8988T (cell line): ENCODE results near the gene SIT1.

ENCODE experiments used
- DNase-seq: peaks from one replicate; pipeline ENCODE4 v3.0.0; 2011

Gene SIT1, protein sequence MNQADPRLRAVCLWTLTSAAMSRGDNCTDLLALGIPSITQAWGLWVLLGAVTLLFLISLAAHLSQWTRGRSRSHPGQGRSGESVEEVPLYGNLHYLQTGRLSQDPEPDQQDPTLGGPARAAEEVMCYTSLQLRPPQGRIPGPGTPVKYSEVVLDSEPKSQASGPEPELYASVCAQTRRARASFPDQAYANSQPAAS

GRCh38 chr9:35650341-35651158 lies at the start of gene SIT1:
Gene SIT1 (minus strand): TSS chr9:35650931. CDS start chr9:35650853, 78 bp downstream.
- DNase-seq, result no peak

DNA sequence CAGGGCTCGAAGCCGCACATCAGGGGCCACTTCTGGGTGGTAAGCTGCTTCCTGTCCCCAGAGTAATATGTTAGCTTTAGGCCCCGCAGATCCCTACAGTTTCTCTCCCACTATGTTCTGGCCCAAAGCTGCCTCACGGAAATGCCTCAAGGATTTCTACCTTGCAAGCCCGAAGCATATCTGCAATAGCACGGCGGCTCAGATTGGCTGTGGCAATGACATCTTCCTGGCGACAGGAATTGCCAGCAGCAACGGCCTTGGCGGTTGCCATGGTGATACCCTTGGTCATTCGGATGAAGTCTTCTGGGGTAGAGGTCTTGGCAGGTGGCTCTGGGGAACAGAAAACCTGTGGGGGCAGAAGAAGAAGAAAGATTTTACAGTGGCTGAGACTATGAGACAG lies 49.3 kb upstream of the SIT1 start:
- DNase-seq, result no peak

GRCh38 chr9:35698231-35698630 lies 47.5 kb upstream of the SIT1 start:
- no peak for DNase-seq

DNA sequence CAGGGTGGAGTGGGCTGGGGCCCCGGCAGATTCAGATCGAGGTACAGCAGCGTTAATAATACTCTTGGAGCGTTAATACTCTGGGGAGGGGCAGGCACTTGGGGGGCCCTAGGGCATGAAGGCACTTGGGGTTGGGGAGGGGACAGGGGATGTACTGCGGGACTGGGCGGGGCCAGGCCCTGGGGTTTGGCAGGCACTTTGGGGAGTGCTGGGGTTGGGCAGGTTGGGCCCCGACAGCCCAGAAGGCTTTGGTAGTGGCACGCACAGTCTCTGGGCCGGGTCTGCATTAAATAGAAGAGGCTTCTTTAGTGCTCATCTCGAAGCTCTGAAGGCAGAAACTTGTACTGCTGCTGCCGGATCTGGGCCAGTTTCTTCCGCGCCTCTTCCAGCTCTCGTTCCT lies 46.8 kb upstream of the SIT1 start:
- DNase-seq, result no peak

DNA sequence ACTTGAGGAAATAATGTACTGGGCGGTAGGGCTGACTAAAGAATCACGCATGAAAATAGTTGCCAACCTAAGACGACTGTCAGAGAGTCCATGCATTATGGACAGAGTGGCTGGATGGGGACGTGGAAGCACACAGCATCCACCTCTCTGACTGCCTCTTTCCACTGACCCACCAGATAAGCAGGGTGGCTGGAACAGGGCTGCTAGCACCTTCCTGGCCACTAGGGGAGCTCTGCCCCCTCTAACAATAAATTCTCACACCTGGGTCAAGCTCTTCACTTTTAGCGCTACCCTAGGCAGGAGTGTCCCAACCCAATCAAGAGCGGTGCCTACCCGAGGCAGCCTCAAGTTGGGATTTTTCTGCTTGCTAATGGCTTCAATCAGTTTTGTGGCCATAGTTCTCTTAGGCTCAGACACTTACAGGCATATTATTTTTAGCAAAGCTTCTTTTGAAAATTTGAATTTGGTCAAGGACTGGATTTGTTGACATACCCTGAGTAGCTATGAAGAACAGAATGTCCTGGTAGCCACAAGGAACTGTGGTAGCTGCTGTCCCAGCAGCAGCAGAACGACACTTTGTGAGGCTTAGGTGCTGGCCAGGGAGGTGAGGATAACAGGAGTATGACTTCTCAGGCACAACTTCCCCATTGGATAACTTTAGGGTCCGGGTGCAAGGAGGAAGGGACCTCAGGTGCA lies 45.9 kb upstream of the SIT1 start:
- DNase-seq, result peak; percentile 66

GRCh38 chr9:35695943-35696401 lies 45.2 kb upstream of the SIT1 start:
- DNase-seq, result no peak

GRCh38 chr9:35691757-35692301 lies 41.1 kb upstream of the SIT1 start:
- DNase-seq, result no peak

- no peak for DNase-seq
These were observed 40.6 kb upstream of the SIT1 start for GRCh38 chr9:35691334-35691650.

DNA sequence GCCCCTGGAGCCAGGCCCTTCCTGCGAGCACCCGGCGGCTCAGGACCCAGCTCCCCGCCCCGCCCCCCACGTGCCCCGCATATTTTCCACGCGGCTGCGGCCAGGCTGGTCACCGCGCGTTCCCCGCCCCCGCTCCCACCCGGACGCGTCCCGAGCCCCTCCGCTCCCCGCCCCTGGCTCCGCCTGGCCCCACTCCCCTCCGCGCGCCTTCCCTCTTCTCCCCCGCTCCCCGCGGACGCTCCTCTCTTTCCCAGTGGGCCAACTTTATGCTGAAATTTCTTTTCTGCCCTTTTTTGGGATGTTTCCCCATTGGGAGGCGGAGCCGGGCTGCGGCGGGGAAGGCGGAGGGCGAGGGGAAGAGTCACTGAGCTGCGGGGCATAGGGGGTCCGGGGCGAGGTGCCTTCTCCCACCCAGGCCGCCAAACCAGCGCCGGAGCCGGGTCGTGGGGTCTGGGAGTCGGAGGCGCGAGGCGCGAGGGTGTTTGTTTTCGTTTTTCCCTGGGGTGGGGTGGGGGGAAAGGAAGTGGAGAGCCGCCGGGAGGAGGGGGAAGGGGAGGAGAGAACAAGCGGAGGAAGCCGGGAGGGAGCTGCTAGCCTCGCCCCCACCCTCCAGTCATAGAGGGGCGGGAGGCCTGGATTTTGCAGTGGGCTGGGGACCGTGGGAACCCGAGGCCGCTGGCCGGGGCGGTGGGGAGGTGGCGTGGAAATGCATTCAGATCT lies 40.0 kb upstream of the SIT1 start:
- peak; percentile 75 for DNase-seq

GRCh38 chr9:35690294-35690613 lies 39.5 kb upstream of the SIT1 start:
- no peak for DNase-seq

- peak; percentile 81 for DNase-seq
These were observed 39.0 kb upstream of the SIT1 start, which contains the start of gene TPM2 for GRCh38 chr9:35689542-35690293. Gene TPM2 (minus strand): TSS chr9:35689925. CDS start chr9:35689817, 108 bp downstream.

DNA sequence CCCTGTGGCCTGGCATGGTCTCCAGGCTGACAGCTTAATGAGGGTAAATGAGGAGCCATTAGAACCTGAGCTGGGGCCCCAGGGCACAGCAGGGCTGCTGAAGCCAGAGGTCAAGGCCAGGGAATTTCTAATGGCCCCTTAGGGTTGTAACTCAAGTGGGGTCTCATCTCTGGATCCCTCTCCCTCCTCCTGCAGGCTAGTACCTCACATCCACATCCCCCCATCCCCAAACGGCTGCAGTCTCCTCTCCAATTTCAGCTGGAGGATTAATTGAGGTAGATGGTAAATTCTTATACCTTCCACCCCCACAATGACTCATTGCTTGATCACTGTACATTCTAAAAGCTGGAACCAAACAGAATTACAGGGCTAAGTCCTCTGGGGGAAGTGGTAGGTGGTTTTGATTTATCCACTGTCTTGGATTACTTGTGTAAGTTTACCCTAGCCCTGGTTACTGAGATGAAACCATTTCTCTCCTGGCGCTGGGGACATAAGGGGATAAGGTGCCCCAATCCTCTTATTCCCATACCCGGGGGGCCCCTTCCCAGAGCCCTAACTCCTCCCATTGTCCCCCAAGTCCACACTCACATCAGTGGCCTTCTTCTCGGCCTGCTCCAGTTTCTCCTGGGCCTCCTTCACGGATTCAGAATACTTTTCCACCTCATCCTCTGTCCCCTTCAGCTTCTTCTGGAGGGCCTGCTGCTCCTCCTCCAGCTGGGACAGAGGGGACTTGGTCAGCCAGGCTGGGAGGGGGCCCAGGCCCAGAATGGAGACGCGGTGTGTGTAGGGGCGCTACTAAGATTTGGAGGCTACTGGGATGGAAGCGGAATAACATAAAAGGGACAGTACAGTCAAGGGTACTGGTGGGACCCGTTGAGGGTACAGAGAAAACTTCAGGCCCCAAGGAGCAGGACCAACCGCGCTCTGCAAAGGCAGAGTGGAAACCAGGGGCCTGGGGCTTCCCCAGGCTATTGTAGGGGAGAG lies 38.1 kb upstream of the SIT1 start:
- no peak for DNase-seq

- DNase-seq, result no peak
These were observed 37.3 kb upstream of the SIT1 start for GRCh38 chr9:35687972-35688557.

DNA sequence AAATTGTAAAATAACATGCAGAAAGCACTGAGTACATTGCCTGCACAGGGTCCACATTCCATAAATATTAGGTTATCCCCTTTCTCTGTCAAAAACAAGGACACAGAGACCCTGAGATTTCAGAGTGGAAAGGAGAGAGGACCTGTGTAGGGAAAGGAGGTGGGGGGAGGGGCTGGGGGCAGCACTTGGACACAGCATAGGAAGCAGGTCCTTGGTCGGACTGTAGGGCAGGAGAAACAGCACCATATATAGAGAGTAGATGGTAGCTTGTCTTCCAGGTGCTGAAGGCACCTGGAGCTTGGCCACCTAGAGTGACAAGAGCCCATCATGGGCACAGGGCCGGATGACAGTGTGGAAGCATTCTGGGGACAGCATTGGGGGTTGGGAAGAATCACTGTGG lies 36.6 kb upstream of the SIT1 start:
- DNase-seq, result no peak

- no peak for DNase-seq
These were observed 35.8 kb upstream of the SIT1 start for GRCh38 chr9:35686222-35687203.

DNA sequence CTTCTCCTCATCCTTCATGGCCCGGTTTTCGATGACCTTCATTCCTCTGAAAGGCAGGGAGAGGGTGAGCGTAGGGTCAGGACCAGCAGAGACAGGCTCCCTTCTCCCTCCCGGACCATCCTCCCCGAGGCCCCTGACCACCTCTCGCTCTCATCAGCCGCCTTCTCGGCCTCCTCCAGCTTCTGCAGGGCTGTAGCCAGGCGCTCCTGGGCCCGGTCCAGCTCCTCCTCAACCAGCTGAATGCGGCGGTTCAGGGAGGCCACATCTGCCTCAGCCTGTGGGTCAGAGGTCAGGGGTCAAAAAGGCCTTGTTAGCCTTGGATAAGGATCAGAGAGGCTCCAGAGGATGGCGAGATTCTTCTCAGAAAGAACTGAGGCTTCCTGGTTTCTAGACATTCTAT lies 34.8 kb upstream of the SIT1 start:
- no peak for DNase-seq

GRCh38 chr9:35684921-35685320 lies 34.2 kb upstream of the SIT1 start:
- no peak for DNase-seq

- DNase-seq, result no peak
These were observed 32.6 kb upstream of the SIT1 start for GRCh38 chr9:35683323-35683722.
